ENCODE results near the gene PAXIP1.

- TF ChIP-seq CTCF (IDR thresholded peaks at IDR 0.05) = no peak
- no peak for TF ChIP-seq POLR2A (IDR thresholded peaks at IDR 0.05)
These were observed 29.5 kb downstream of the PAXIP1 start for GRCh38 chr7:154973381-154973780.

Data from heart left ventricle (tissue), 13 donors.